ENCODE measurements around the gene LRRK1. TPM values are rescaled to one million over a fixed set of nuclear protein-coding genes. Genes with fewer than 3 reads are reported as not detected.

Gene LRRK1
- total and polyA plus RNA-seq, 2 donors (not counting 1 experiment from before 2014, with no cell fraction given) = 19.8 to 53.0 TPM

- TF ChIP-seq CTCF (IDR thresholded peaks at IDR 0.05) (no peak), EZH2 (IDR thresholded peaks at IDR 0.05; ENCODE audit: borderline replicate concordance, insufficient read depth, low read depth, low read length, poor library complexity, severe bottlenecking) (no peak)
- DNase-seq (no peak), ATAC-seq (ENCODE audit: low read depth) (no peak)
- peaks cover 33% of the 10 kb centered on the region for H3K4me1 Mint-ChIP-seq
- H3K27me3 Mint-ChIP-seq = no peaks in the 10 kb centered on the region
- H3K27ac ChIP-seq (ENCODE audit: low read length in 2 of 2) = no peak overlapping the region
- intact Hi-C loops (cut with micrococcal nuclease) = no loop called here
- no peaks in the 10 kb centered on the region for H4K20me1 ChIP-seq (ENCODE audit: control insufficient read depth, insufficient read depth, low read length, poor library complexity, severe bottlenecking)
- H3K4me3 Mint-ChIP-seq = peak overlapping the region; percentile 55
- H3K4me1 ChIP-seq (ENCODE audit: control insufficient read depth in 2 of 2, insufficient read depth in 2 of 2, low read length in 2 of 2) = peaks cover 4 to 21% of the 10 kb centered on the region in 2 donors
- peaks cover 3% of the 10 kb centered on the region for H3K9me3 Mint-ChIP-seq (ENCODE audit: insufficient read depth)
- CTCF ChIA-PET = no interaction called here
- peaks cover 0 to 15% (median 10%) of the 10 kb centered on the region in 3 donors for H3K9me3 ChIP-seq (ENCODE audit: control extremely low read depth in 1 of 3, control insufficient read depth in 2 of 3, insufficient read depth in 1 of 3, low read length in 2 of 3)
- no peak overlapping the region for H3K9ac ChIP-seq (ENCODE audit: low read length)
- no peak overlapping the region for H3K4me3 ChIP-seq (ENCODE audit: control extremely low read depth in 1 of 5, extremely low read depth in 1 of 5, insufficient read depth in 1 of 5, low read depth in 2 of 5, low read length in 4 of 5)
- no peaks in the 10 kb centered on the region for H3K27me3 ChIP-seq (replicated peaks in 1 of 4; ENCODE audit: control extremely low read depth in 1 of 4, control insufficient read depth in 3 of 4, insufficient read depth in 4 of 4, low read length in 3 of 4)
- peak overlapping the region; percentile 46 for H3K4me2 ChIP-seq (replicated peaks; ENCODE audit: low read depth, low read length, poor library complexity, severe bottlenecking)
- H2AFZ ChIP-seq (ENCODE audit: insufficient read depth, low read depth, low read length, poor library complexity, severe bottlenecking) = no peak overlapping the region
- H3K79me2 ChIP-seq (ENCODE audit: control insufficient read depth, insufficient read depth, low read length) = peaks cover 11% of the 10 kb centered on the region
- POLR2A ChIA-PET = interaction anchor here (0.6 kb wide), 1 partner anchor 59 kb away, joined by 5 read pairs; no protein-coding TSS in a partner anchor
- no CpG with 5 or more reads among the region's 1 CpG for WGBS (ENCODE audit: insufficient coverage)
- no peak overlapping the region for H3K27ac Mint-ChIP-seq
- H3K36me3 ChIP-seq (replicated peaks in 1 of 2; ENCODE audit: control extremely low read depth in 1 of 2, control insufficient read depth in 1 of 2, extremely low read depth in 1 of 2, insufficient read depth in 2 of 2, low read length in 1 of 2) = peaks cover 0 to 20% of the 10 kb centered on the region in 2 experiments
Measured at GRCh38 chr15:101036189-101036588, 117.0 kb downstream of the LRRK1 start.

GRCh38 chr15:101037090-101037830, 118.1 kb downstream of the LRRK1 start:
- no peaks in the 10 kb centered on the region for H3K27me3 Mint-ChIP-seq
- no peak for TF ChIP-seq EZH2 (IDR thresholded peaks at IDR 0.05; ENCODE audit: borderline replicate concordance, insufficient read depth, low read depth, low read length, poor library complexity, severe bottlenecking)
- TF ChIP-seq CTCF (IDR thresholded peaks at IDR 0.05) = no peak
- intact Hi-C loops (cut with micrococcal nuclease) = no loop called here

More at GRCh38 chr15:101037090-101037830, 118.1 kb downstream of the LRRK1 start:
- Histone ChIP-seq H3K9me3 (ENCODE audit: control extremely low read depth in 1 of 3, control insufficient read depth in 2 of 3, insufficient read depth in 1 of 3, low read length in 2 of 3) (peaks cover 0 to 15% (median 10%) of the 10 kb centered on the region in 3 donors), H3K4me3 (ENCODE audit: control extremely low read depth in 1 of 5, extremely low read depth in 1 of 5, insufficient read depth in 1 of 5, low read depth in 2 of 5, low read length in 4 of 5) (no peak overlapping the region), H3K4me1 (ENCODE audit: control insufficient read depth in 2 of 2, insufficient read depth in 2 of 2, low read length in 2 of 2) (peaks cover 4 to 21% of the 10 kb centered on the region in 2 donors), H4K20me1 (ENCODE audit: control insufficient read depth, insufficient read depth, low read length, poor library complexity, severe bottlenecking) (no peaks in the 10 kb centered on the region), H3K79me2 (ENCODE audit: control insufficient read depth, insufficient read depth, low read length) (peaks cover 11% of the 10 kb centered on the region), H3K4me2 (replicated peaks; ENCODE audit: low read depth, low read length, poor library complexity, severe bottlenecking) (no peak overlapping the region), H2AFZ (ENCODE audit: insufficient read depth, low read depth, low read length, poor library complexity, severe bottlenecking) (no peak overlapping the region), H3K36me3 (replicated peaks in 1 of 2; ENCODE audit: control extremely low read depth in 1 of 2, control insufficient read depth in 1 of 2, extremely low read depth in 1 of 2, insufficient read depth in 2 of 2, low read length in 1 of 2) (peaks cover 0 to 20% of the 10 kb centered on the region in 2 experiments), H3K27ac (ENCODE audit: low read length in 2 of 2) (no peak overlapping the region), H3K9ac (ENCODE audit: low read length) (no peak overlapping the region), H3K27me3 (replicated peaks in 1 of 4; ENCODE audit: control extremely low read depth in 1 of 4, control insufficient read depth in 3 of 4, insufficient read depth in 4 of 4, low read length in 3 of 4) (no peaks in the 10 kb centered on the region)
- peaks cover 3% of the 10 kb centered on the region for H3K9me3 Mint-ChIP-seq (ENCODE audit: insufficient read depth)
- DNase-seq (no peak), ATAC-seq (ENCODE audit: low read depth) (no peak)
- CTCF ChIA-PET = no interaction called here
- H3K4me3 Mint-ChIP-seq = no peak overlapping the region
- POLR2A ChIA-PET = no interaction called here
- 92% methylated on average over 2 of the region's 3 CpGs for WGBS (ENCODE audit: insufficient coverage)
- H3K27ac Mint-ChIP-seq = no peak overlapping the region
- peaks cover 33% of the 10 kb centered on the region for H3K4me1 Mint-ChIP-seq
